Body of pancreas (tissue), 4 donors: ENCODE results near the gene CGRRF1. TPM values are rescaled to one million over a fixed set of nuclear protein-coding genes. Genes with fewer than 3 reads are reported as not detected.

Source experiments
- ATAC-seq: fragments of 150-250 bp; one replicate; pipeline ENCODE4 v1.9.1; 2016
- DNase-seq, 4 donors: peaks; one replicate each; pipeline ENCODE4 v3.0.0-alpha.2; 2019
- H3K27ac ChIP-seq, 4 donors: fragments of 200-600 bp; sonication (generic); 1 replicate in 3 of 4; 2 replicates in 1 of 4; pipeline versions ENCODE4 v1.5.1 to v1.6.1; 2016 to 2019; ENCODE audit warnings: mild to moderate bottlenecking in 1 of 4, mixed read lengths in 1 of 4, moderate library complexity in 1 of 4
- H3K27me3 ChIP-seq, 2 donors: fragments of 200-600 bp; sonication (generic); one replicate each; pipeline ENCODE4 v1.6.0; 2016; ENCODE audit warnings: mild to moderate bottlenecking in 1 of 2
- H3K36me3 ChIP-seq, 2 donors: fragments of 200-600 bp; sonication (generic); replicated peaks in 1 of 2; 2 replicates each; pipeline ENCODE4 v1.5.1; 2016; ENCODE audit warnings: low read depth in 2 of 2; ENCODE audit not compliant: insufficient read depth in 1 of 2
- H3K4me1 ChIP-seq: fragments of 200-600 bp; sonication (generic); one replicate; pipeline ENCODE4 v1.6.0; 2016
- H3K4me3 ChIP-seq, 2 donors: fragments of 200-600 bp; sonication (generic); 1 replicate in 1 of 2; 2 replicates in 1 of 2; pipeline ENCODE4 v1.5.1; 2016 to 2019
- H3K9me3 ChIP-seq, 3 donors: fragments of 200-600 bp; sonication (generic); 1 replicate in 2 of 3; 2 replicates in 1 of 3; pipeline ENCODE4 v1.5.1; 2016
- CTCF ChIP-seq, 7 experiments: fragments of 450-650 bp in 4 of 7; fragments of 200-600 bp in 3 of 7; sonication (generic) in 3 of 7; IDR thresholded peaks; one replicate each; pipeline ENCODE4 v1.5.1; 2016 to 2019; ENCODE audit warnings: antibody characterized with exemption in 7 of 7
- POLR2A ChIP-seq, 3 donors: fragments of 450-650 bp; IDR thresholded peaks; one replicate each; pipeline ENCODE4 v1.6.1; 2016; ENCODE audit warnings: antibody characterized with exemption in 3 of 3, mild to moderate bottlenecking in 2 of 3
- WGBS, 2 donors: methylation state at CpG; one replicate each; pipeline ENCODE4 v1.1.5; 2017; 5-methylcytosine and 5-hydroxymethylcytosine counted together
- intact Hi-C: fragments of 100-400 bp; cut with DNase I; formaldehyde crosslinking; loops from one replicate; pipeline ENCODE4 v1.15.1; 2023
- total RNA-seq, 2 donors: library from RNA; depleted of rRNA; stranded (reverse); fragments of >200 nt; gene quantifications; one replicate each; pipeline ENCODE4 v1.1.0, GENCODE V29; 2016

CGRRF1 gene
- total RNA-seq, 2 donors from 2014 or later = 6.3 to 11.4 TPM

- no peak for DNase-seq
- H3K4me1 ChIP-seq = peaks cover 11% of the 10 kb centered on the region
- intact Hi-C loops = no loop called here
- H3K27ac ChIP-seq = no peak overlapping the region
- H3K4me3 ChIP-seq = no peak overlapping the region
- H3K9me3 ChIP-seq = no peaks in the 10 kb centered on the region
- H3K27me3 ChIP-seq = no peaks in the 10 kb centered on the region
- no peak for ATAC-seq
- TF ChIP-seq CTCF (IDR thresholded peaks at IDR 0.05) (no peak), POLR2A (IDR thresholded peaks at IDR 0.05) (no peak)
- no peaks in the 10 kb centered on the region for H3K36me3 ChIP-seq
- 97 to 100% methylated on average over 1 of the region's 1 CpG for WGBS, 2 donors
Observed at GRCh38 chr14:54533100-54533499, 23.4 kb downstream of the CGRRF1 start.

- H3K4me3 ChIP-seq = no peak overlapping the region
- 90 to 100% methylated on average over 1 of the region's 1 CpG for WGBS, 2 donors
- H3K36me3 ChIP-seq = no peaks in the 10 kb centered on the region
- H3K4me1 ChIP-seq = peaks cover 17% of the 10 kb centered on the region
- no peak for TF ChIP-seq POLR2A (IDR thresholded peaks at IDR 0.05)
- no peak for TF ChIP-seq CTCF (IDR thresholded peaks at IDR 0.05)
- DNase-seq (no peak), ATAC-seq (no peak)
- intact Hi-C loops = no loop called here
- H3K27ac ChIP-seq = no peak overlapping the region
- H3K9me3 ChIP-seq = no peaks in the 10 kb centered on the region
- H3K27me3 ChIP-seq = no peaks in the 10 kb centered on the region
Observed at GRCh38 chr14:54535126-54535525, 25.4 kb downstream of the CGRRF1 start.

- Histone ChIP-seq H3K4me3 (no peak overlapping the region), H3K4me1 (peaks cover 17% of the 10 kb centered on the region), H3K27ac (no peak overlapping the region), H3K36me3 (no peaks in the 10 kb centered on the region), H3K9me3 (no peaks in the 10 kb centered on the region), H3K27me3 (no peaks in the 10 kb centered on the region)
- no peak for DNase-seq
- 63 to 74% methylated on average over 2 of the region's 2 CpGs for WGBS, 2 donors
- no peak for TF ChIP-seq CTCF (IDR thresholded peaks at IDR 0.05)
- TF ChIP-seq POLR2A (IDR thresholded peaks at IDR 0.05) = no peak
- no peak for ATAC-seq
- intact Hi-C loops = no loop called here
Observed at GRCh38 chr14:54535646-54536045, 25.9 kb downstream of the CGRRF1 start.

- no peaks in the 10 kb centered on the region for H3K27me3 ChIP-seq
- no peak for TF ChIP-seq CTCF (IDR thresholded peaks at IDR 0.05)
- TF ChIP-seq POLR2A (IDR thresholded peaks at IDR 0.05) = no peak
- ATAC-seq (peak; percentile 40), DNase-seq (no peak)
- 12 to 21% methylated on average over 2 of the region's 2 CpGs for WGBS, 2 donors
- peaks cover 17% of the 10 kb centered on the region for H3K4me1 ChIP-seq
- intact Hi-C loops = no loop called here
- no peaks in the 10 kb centered on the region for H3K36me3 ChIP-seq
- H3K9me3 ChIP-seq = no peaks in the 10 kb centered on the region
- H3K4me3 ChIP-seq = no peak overlapping the region
- H3K27ac ChIP-seq = no peak overlapping the region
Observed at GRCh38 chr14:54537651-54538050, 27.9 kb downstream of the CGRRF1 start.

- H3K9me3 ChIP-seq = no peaks in the 10 kb centered on the region
- TF ChIP-seq CTCF (IDR thresholded peaks at IDR 0.05) = no peak
- no peak for TF ChIP-seq POLR2A (IDR thresholded peaks at IDR 0.05)
- intact Hi-C loops = no loop called here
- DNase-seq = no peak
- H3K4me3 ChIP-seq = no peak overlapping the region
- ATAC-seq = no peak
- no peaks in the 10 kb centered on the region for H3K27me3 ChIP-seq
- WGBS, 2 donors = 62 to 77% methylated on average over 3 of the region's 3 CpGs
- no peak overlapping the region for H3K27ac ChIP-seq
- H3K4me1 ChIP-seq = peaks cover 17% of the 10 kb centered on the region
- no peaks in the 10 kb centered on the region for H3K36me3 ChIP-seq
Observed at GRCh38 chr14:54538055-54538454, 28.3 kb downstream of the CGRRF1 start.
